ENCODE measurements around the gene PPA2. TPM values are rescaled to one million over a fixed set of nuclear protein-coding genes. Genes with fewer than 3 reads are reported as not detected.

Gene PPA2
- total and polyA plus RNA-seq, 2 experiments from 2014 or later, result 58.4 to 63.7 TPM

GRCh38 chr4:105389167-105389566, 84.7 kb downstream of the PPA2 start:
- Histone ChIP-seq H3K4me1 (ENCODE audit: insufficient read depth) (no peaks in the 10 kb centered on the region), H3K9me2 (ENCODE audit: insufficient read depth) (no peaks in the 10 kb centered on the region), H4K20me1 (replicated peaks; ENCODE audit: insufficient read depth) (no peaks in the 10 kb centered on the region), H3K4me3 (no peak overlapping the region), H3K36me3 (ENCODE audit: insufficient read depth) (no peaks in the 10 kb centered on the region), H3F3A (replicated peaks; ENCODE audit: low read depth) (no peaks in the 10 kb centered on the region), H2AFZ (no peak overlapping the region), H3K4me2 (no peak overlapping the region), H3K79me2 (replicated peaks; ENCODE audit: insufficient read depth) (no peaks in the 10 kb centered on the region), H3K27me3 (ENCODE audit: insufficient read depth) (no peaks in the 10 kb centered on the region), H3K27ac (ENCODE audit: low read depth) (no peak overlapping the region)
- no peak overlapping the region for H3K27ac Mint-ChIP-seq
- DNase-seq (ENCODE audit: low spot score), result no peak
- no peak for ATAC-seq
- peaks cover 8% of the 10 kb centered on the region; the same call in 2 of the 3 replicates for H3K36me3 Mint-ChIP-seq (ENCODE audit: low read depth)
- H3K9me3 Mint-ChIP-seq, result no peaks in the 10 kb centered on the region; the same call in 2 of the 3 replicates
- no peak overlapping the region for H3K4me3 Mint-ChIP-seq
- no peaks in the 10 kb centered on the region for H3K4me1 Mint-ChIP-seq
- no peaks in the 10 kb centered on the region for H3K27me3 Mint-ChIP-seq (ENCODE audit: insufficient read depth, low read depth, poor library complexity)
- TF ChIP-seq EZH2phosphoT487 (IDR thresholded peaks at IDR 0.05; ENCODE audit: unreplicated experiment), result no peak

GRCh38 chr4:105387466-105387865, 86.4 kb downstream of the PPA2 start:
- no peaks in the 10 kb centered on the region for H3K4me1 Mint-ChIP-seq
- Histone ChIP-seq H3K4me1 (ENCODE audit: insufficient read depth) (no peaks in the 10 kb centered on the region), H3K79me2 (replicated peaks; ENCODE audit: insufficient read depth) (no peaks in the 10 kb centered on the region), H3K27me3 (ENCODE audit: insufficient read depth) (no peaks in the 10 kb centered on the region), H3K27ac (ENCODE audit: low read depth) (no peak overlapping the region), H4K20me1 (replicated peaks; ENCODE audit: insufficient read depth) (no peaks in the 10 kb centered on the region), H3K4me3 (no peak overlapping the region), H3K36me3 (ENCODE audit: insufficient read depth) (no peaks in the 10 kb centered on the region), H3F3A (replicated peaks; ENCODE audit: low read depth) (no peaks in the 10 kb centered on the region), H3K4me2 (no peak overlapping the region), H3K9me2 (ENCODE audit: insufficient read depth) (no peaks in the 10 kb centered on the region), H2AFZ (no peak overlapping the region)
- no peak for DNase-seq (ENCODE audit: low spot score)
- no peak overlapping the region for H3K4me3 Mint-ChIP-seq
- no peak for ATAC-seq
- H3K27ac Mint-ChIP-seq, result no peak overlapping the region
- no peaks in the 10 kb centered on the region; the same call in 2 of the 3 replicates for H3K9me3 Mint-ChIP-seq
- H3K36me3 Mint-ChIP-seq (ENCODE audit: low read depth), result peaks cover 5% of the 10 kb centered on the region; the same call in 2 of the 3 replicates
- no peaks in the 10 kb centered on the region for H3K27me3 Mint-ChIP-seq (ENCODE audit: insufficient read depth, low read depth, poor library complexity)
- TF ChIP-seq CREB1 (CRISPR knock-in tag; IDR thresholded peaks at IDR 0.05; ENCODE audit: low read depth) (no peak), NANOG (IDR thresholded peaks at IDR 0.05; ENCODE audit: borderline replicate concordance) (no peak), ZNF331 (CRISPR knock-in tag; IDR thresholded peaks at IDR 0.05; ENCODE audit: low read depth) (no peak), POLR2AphosphoS5 (IDR thresholded peaks at IDR 0.05; ENCODE audit: low read depth) (no peak), CTCF (conservative IDR thresholded peaks at IDR 0.05; ENCODE audit: low read depth in 2 of 2) (no peak), ZNF114 (CRISPR knock-in tag; IDR thresholded peaks at IDR 0.05) (no peak)
- TF ChIP-seq, protein P1, sequence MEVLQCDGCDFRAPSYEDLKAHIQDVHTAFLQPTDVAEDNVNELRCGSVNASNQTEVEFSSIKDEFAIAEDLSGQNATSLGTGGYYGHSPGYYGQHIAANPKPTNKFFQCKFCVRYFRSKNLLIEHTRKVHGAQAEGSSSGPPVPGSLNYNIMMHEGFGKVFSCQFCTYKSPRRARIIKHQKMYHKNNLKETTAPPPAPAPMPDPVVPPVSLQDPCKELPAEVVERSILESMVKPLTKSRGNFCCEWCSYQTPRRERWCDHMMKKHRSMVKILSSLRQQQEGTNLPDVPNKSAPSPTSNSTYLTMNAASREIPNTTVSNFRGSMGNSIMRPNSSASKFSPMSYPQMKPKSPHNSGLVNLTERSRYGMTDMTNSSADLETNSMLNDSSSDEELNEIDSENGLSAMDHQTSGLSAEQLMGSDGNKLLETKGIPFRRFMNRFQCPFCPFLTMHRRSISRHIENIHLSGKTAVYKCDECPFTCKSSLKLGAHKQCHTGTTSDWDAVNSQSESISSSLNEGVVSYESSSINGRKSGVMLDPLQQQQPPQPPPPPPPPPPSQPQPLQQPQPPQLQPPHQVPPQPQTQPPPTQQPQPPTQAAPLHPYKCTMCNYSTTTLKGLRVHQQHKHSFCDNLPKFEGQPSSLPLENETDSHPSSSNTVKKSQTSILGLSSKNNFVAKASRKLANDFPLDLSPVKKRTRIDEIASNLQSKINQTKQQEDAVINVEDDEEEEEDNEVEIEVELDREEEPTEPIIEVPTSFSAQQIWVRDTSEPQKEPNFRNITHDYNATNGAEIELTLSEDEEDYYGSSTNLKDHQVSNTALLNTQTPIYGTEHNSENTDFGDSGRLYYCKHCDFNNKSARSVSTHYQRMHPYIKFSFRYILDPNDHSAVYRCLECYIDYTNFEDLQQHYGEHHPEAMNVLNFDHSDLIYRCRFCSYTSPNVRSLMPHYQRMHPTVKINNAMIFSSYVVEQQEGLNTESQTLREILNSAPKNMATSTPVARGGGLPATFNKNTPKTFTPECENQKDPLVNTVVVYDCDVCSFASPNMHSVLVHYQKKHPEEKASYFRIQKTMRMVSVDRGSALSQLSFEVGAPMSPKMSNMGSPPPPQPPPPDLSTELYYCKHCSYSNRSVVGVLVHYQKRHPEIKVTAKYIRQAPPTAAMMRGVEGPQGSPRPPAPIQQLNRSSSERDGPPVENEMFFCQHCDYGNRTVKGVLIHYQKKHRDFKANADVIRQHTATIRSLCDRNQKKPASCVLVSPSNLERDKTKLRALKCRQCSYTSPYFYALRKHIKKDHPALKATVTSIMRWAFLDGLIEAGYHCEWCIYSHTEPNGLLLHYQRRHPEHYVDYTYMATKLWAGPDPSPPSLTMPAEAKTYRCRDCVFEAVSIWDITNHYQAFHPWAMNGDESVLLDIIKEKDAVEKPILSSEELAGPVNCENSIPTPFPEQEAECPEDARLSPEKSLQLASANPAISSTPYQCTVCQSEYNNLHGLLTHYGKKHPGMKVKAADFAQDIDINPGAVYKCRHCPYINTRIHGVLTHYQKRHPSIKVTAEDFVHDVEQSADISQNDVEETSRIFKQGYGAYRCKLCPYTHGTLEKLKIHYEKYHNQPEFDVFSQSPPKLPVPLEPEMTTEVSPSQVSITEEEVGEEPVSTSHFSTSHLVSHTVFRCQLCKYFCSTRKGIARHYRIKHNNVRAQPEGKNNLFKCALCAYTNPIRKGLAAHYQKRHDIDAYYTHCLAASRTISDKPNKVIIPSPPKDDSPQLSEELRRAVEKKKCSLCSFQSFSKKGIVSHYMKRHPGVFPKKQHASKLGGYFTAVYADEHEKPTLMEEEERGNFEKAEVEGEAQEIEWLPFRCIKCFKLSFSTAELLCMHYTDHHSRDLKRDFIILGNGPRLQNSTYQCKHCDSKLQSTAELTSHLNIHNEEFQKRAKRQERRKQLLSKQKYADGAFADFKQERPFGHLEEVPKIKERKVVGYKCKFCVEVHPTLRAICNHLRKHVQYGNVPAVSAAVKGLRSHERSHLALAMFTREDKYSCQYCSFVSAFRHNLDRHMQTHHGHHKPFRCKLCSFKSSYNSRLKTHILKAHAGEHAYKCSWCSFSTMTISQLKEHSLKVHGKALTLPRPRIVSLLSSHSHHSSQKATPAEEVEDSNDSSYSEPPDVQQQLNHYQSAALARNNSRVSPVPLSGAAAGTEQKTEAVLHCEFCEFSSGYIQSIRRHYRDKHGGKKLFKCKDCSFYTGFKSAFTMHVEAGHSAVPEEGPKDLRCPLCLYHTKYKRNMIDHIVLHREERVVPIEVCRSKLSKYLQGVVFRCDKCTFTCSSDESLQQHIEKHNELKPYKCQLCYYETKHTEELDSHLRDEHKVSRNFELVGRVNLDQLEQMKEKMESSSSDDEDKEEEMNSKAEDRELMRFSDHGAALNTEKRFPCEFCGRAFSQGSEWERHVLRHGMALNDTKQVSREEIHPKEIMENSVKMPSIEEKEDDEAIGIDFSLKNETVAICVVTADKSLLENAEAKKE (CRISPR knock-in tag; IDR thresholded peaks at IDR 0.05), result no peak
- TF ChIP-seq, protein P2, sequence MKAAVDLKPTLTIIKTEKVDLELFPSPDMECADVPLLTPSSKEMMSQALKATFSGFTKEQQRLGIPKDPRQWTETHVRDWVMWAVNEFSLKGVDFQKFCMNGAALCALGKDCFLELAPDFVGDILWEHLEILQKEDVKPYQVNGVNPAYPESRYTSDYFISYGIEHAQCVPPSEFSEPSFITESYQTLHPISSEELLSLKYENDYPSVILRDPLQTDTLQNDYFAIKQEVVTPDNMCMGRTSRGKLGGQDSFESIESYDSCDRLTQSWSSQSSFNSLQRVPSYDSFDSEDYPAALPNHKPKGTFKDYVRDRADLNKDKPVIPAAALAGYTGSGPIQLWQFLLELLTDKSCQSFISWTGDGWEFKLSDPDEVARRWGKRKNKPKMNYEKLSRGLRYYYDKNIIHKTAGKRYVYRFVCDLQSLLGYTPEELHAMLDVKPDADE (IDR thresholded peaks at IDR 0.05), result no peak
- TF ChIP-seq, protein P3, sequence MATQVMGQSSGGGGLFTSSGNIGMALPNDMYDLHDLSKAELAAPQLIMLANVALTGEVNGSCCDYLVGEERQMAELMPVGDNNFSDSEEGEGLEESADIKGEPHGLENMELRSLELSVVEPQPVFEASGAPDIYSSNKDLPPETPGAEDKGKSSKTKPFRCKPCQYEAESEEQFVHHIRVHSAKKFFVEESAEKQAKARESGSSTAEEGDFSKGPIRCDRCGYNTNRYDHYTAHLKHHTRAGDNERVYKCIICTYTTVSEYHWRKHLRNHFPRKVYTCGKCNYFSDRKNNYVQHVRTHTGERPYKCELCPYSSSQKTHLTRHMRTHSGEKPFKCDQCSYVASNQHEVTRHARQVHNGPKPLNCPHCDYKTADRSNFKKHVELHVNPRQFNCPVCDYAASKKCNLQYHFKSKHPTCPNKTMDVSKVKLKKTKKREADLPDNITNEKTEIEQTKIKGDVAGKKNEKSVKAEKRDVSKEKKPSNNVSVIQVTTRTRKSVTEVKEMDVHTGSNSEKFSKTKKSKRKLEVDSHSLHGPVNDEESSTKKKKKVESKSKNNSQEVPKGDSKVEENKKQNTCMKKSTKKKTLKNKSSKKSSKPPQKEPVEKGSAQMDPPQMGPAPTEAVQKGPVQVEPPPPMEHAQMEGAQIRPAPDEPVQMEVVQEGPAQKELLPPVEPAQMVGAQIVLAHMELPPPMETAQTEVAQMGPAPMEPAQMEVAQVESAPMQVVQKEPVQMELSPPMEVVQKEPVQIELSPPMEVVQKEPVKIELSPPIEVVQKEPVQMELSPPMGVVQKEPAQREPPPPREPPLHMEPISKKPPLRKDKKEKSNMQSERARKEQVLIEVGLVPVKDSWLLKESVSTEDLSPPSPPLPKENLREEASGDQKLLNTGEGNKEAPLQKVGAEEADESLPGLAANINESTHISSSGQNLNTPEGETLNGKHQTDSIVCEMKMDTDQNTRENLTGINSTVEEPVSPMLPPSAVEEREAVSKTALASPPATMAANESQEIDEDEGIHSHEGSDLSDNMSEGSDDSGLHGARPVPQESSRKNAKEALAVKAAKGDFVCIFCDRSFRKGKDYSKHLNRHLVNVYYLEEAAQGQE (IDR thresholded peaks at IDR 0.05; ENCODE audit: unreplicated experiment), result no peak
